GM13976 (cell line): ENCODE data around the gene DNAJC15.
A peak's percentile ranks its signal among the peaks of the same experiment; 100 is the strongest.
"Not testable (repeated sequence)": the region's sequence is repeated elsewhere in the genome, so short reads cannot be mapped to it uniquely, and the experiment has no call there.

Source experiments
- DNase-seq: peaks from one replicate; pipeline ENCODE4 v3.0.0; 2012; ENCODE audit warnings: low spot score
- CTCF ChIP-seq: IDR thresholded peaks from 2 replicates; pipeline ENCODE4 v1.5.1; 2012; ENCODE audit warnings: borderline replicate concordance, mild to moderate bottlenecking; ENCODE audit not compliant: insufficient read depth; ENCODE audit errors: extremely low read depth, missing control alignments, control extremely low read depth
- in situ Hi-C: fragments of 300-500 bp; cut with MboI; formaldehyde crosslinking; loops from one replicate; pipeline ENCODE4 v1.12.0; 2022; ENCODE audit warnings: low sequenced_read_pairs, mixed read lengths, inconsistent platforms; ENCODE audit not compliant: unreplicated experiment

Gene DNAJC15

DNA sequence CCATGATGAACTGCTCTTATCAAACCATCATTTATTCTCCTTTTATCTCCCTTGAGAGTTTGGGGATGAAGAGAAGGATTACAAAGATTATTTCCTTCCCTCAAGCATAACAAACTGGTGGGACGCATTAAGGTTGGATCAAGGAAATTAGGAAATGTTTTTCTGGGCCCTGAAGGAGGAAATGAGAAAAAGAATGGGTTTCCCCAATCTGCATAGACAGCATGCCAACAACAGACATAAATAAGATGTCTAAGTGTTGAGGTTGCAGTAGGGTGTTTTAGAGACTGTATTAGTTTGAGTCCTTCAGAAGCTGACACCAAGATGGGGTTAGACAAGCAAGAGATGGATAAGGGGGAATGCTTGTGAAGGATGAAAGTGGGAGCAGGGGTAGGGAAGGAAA lies 38.7 kb upstream of the DNAJC15 start:
- no peak for DNase-seq
- no peak for TF ChIP-seq CTCF
- in situ Hi-C loops: no loop called here

DNA sequence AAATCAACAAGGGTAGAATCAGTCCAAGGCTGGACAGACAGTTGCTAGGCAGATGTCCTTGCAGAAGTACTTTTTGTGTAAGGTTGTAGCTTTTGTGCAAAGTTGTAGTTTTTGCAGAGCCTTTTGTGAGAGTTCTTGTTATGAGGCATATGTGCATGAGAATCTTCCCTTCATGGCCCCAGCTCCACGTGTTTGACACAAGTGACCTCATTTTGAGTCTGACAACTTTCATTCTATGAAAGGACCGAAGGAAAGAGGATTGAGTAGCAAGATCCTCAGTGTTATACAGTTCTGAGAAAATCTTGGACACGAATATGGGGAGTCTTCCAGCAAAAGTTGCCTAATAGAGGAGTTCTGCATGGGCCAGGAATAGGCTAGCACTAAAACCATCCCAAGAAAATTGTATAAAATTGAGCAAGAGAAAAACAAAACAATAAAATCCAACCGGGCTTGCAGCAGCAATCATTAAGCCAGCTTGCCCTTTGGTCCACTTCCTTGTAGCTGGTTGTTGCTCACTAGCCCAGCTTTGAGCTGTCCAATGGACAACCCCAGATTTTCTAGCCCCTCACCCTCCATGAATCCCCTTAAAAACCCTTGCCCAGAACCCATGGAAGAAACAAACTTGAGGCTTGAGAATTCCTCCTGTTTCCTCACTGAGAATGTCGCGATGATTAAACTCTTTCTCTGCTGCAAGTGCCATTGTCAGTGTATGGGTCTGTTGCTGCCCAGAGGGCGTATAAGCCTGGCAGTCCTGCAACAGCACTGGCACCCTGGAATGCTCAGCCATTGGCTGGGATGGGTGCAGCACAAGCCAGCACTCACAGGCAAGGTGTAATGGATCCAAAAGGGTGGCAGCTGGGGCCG lies 37.8 kb upstream of the DNAJC15 start:
- no peak for TF ChIP-seq CTCF
- DNase-seq: no peak
- in situ Hi-C loops: no loop called here

GRCh38 chr13:42986176-42986574 lies 37.2 kb upstream of the DNAJC15 start:
- in situ Hi-C loops: no loop called here
- no peak for TF ChIP-seq CTCF
- no peak for DNase-seq

GRCh38 chr13:42990291-42991232 lies 32.8 kb upstream of the DNAJC15 start:
- no peak for TF ChIP-seq CTCF
- in situ Hi-C loops: no loop called here
- peak; percentile 61 for DNase-seq

DNA sequence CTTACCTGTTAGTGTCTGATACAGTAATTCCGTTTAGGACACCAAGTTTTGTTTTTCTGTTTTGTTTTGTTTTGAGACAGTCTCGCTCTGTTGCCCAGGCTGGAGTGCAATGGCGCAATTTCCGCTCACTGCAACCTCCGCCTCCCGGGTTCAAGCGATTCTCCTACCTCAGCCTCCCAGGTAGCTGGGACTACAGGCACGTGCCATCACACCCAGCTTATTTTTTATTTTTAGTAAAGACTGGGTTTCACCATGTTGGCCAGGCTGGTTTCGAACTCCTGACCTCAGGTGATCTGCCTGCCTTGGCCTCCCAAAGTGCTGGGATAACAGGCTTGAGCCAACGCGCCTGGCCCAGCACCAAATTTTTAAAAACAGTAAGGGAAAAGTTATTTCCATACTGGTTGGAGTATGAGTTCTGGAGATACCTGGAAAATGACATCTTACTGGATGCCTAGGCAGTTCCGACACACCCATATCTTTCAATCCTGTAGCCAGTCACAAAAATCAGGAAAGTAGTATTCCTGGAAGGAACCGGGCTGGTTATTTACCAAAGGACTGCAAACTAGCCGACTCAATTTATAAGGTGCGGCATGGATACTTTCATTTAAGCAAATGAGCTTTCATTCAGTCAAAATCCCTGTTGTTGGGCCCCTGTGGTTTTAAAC lies 32.0 kb upstream of the DNAJC15 start:
- DNase-seq, in situ Hi-C loops: not testable (repeated sequence)

DNA sequence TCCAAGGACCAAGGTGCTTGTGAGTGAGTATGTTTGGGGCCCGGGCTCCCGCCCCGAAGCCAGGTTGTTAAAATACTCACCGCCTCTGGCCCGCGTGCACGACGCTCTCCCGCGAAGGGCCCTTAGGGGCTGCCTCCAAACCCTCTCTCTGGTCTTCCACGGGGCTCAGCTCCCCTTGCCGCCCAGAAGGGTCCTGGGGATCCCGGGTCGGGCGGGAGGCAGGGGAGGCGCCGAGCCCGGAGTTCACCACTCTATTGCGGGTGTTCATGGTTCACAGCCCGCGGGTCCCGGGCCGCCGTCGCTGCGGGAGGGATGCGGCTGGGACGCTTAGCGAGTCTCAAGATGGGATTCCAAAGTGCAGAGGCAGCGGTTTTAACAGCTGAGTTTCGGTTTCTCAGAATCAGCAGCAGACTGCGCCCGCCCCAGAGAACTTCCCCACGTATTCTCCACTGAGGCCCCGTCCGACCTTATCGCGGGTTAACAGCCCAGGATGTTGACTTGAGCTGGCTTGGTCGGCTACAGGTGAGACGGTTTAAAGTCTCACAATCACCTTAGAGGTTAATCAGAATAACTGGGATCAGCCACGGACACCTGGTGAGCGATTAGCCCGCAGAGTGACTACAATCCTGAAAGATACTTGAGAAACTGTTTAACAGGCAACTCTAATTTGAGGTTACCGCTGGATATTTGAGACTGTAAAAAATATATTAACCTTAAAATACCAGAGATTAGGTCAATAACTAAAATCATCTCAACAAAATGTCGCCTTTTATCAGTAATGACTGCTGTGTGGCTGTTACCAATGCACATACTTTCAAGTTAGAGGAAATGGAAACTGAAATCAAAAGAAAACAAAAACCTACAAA lies 31.3 kb upstream of the DNAJC15 start, which contains the start of gene EPSTI1:
TSS of gene EPSTI1 (minus strand) at position 344 of the 866 bp plus-strand sequence. CDS start at position 268, 76 bp downstream.
- peak; percentile 76 for DNase-seq
- TF ChIP-seq CTCF: no peak
- in situ Hi-C loops: no loop called here
